Measurements from ENCODE around the gene CPO.

DNA sequence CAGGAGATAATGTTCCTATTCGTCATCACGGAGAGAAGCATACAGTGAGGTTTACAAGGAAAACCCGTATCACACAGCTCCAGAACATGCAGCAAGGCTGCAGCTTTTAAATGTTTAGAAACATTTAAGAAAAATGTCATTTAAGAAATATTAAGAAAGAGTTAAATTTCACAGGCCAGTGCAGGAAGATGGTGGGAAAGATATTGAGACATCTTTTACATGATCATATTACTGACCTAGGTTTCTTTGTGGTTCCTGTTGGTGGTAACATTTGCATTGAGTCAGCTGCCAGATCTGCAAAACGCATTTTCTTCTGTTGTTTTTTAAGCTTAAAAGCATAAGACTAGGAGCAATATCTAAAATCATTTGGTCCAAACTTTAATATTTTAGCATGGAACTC lies 44.9 kb downstream of the CPO start:
- TF ChIP-seq POLR2A (IDR thresholded peaks at IDR 0.05): no peak
- TF ChIP-seq, protein P1, sequence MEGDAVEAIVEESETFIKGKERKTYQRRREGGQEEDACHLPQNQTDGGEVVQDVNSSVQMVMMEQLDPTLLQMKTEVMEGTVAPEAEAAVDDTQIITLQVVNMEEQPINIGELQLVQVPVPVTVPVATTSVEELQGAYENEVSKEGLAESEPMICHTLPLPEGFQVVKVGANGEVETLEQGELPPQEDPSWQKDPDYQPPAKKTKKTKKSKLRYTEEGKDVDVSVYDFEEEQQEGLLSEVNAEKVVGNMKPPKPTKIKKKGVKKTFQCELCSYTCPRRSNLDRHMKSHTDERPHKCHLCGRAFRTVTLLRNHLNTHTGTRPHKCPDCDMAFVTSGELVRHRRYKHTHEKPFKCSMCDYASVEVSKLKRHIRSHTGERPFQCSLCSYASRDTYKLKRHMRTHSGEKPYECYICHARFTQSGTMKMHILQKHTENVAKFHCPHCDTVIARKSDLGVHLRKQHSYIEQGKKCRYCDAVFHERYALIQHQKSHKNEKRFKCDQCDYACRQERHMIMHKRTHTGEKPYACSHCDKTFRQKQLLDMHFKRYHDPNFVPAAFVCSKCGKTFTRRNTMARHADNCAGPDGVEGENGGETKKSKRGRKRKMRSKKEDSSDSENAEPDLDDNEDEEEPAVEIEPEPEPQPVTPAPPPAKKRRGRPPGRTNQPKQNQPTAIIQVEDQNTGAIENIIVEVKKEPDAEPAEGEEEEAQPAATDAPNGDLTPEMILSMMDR (IDR thresholded peaks at IDR 0.05): no peak
